ENCODE data around the gene ADAMTSL3. TPM values are rescaled to one million over a fixed set of nuclear protein-coding genes. Genes with fewer than 3 reads are reported as not detected.
A peak's percentile ranks its signal among the peaks of the same experiment; 100 is the strongest.

ADAMTSL3 gene
- total and polyA plus RNA-seq, 2 of the 4 experiments (the other 2 are of a cell fraction): under 0.01 to 0.02 TPM

DNA sequence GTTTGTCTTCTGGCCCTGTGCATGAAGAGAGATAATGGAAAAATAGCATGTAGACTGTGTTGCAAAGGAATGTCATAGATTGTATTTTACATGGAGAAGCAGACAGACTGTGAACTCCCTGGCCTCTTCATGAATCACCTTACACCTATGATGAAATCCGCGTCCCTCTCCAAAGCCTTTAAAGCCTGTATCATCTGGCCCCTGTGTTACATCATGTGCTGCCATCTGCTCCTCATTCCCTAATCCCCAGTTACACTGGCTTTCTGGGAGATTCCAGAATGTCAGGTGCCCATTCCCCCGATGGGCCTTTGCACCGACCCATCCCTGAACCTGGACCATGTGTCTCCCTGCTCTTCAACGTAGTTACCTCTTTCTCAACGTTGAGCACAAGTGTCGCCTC lies 190.8 kb downstream of the ADAMTSL3 start:
- Histone ChIP-seq H3K4me1 (ENCODE audit: control insufficient read depth, insufficient read depth, low read length) (peaks cover 21% of the 10 kb centered on the region), H4K20me1 (ENCODE audit: insufficient read depth, low read length) (no peaks in the 10 kb centered on the region), H4K5ac (ENCODE audit: low read depth, low read length) (peak overlapping the region; percentile 89), H3K9me1 (ENCODE audit: insufficient read depth, low read length) (0 out of 2 replicates have a peak, but pooled peaks cover 5% of the 10 kb centered on the region), H2AK5ac (ENCODE audit: low read depth, low read length) (peak overlapping the region; percentile 78), H2BK15ac (ENCODE audit: low read depth, low read length) (peak overlapping the region; percentile 17; the same call in 1 of the 3 replicates), H3K14ac (replicated peaks; ENCODE audit: low read depth, low read length) (peak overlapping the region; percentile 84), H3K36me3 (ENCODE audit: control insufficient read depth, insufficient read depth, low read length) (no peaks in the 10 kb centered on the region), H3K9me3 (ENCODE audit: control insufficient read depth, insufficient read depth, low read length) (no peaks in the 10 kb centered on the region), H4K91ac (ENCODE audit: insufficient read depth, low read depth, low read length) (no peak overlapping the region; the same call in 1 of the 2 replicates), H3K9ac (ENCODE audit: low read depth, low read length) (no peak overlapping the region), H3K23ac (ENCODE audit: low read depth, low read length) (no peak overlapping the region), H3K56ac (ENCODE audit: extremely low read depth, insufficient read depth, low read length) (no peak overlapping the region), H3K27ac (ENCODE audit: insufficient read depth, low read length) (peak overlapping the region; percentile 82; the same call in 1 of the 2 replicates), H2BK5ac (ENCODE audit: low read depth, low read length, poor library complexity, severe bottlenecking) (peak overlapping the region; percentile 76), H4K8ac (ENCODE audit: low read depth in 2 of 2, low read length in 2 of 2) (peak overlapping the region in 1 of 2 experiments; percentile 76; a peak in 2 of 4 replicates), H3K4me2 (ENCODE audit: low read depth, low read length) (no peak overlapping the region; the same call in 1 of the 2 replicates), H2BK20ac (ENCODE audit: low read depth, low read length) (peak overlapping the region; percentile 81; the same call in 1 of the 2 replicates), H3K79me1 (ENCODE audit: low read depth in 1 of 2, low read length in 2 of 2) (no peaks in the 10 kb centered on the region), H2AK9ac (replicated peaks; ENCODE audit: low read depth, low read length, poor library complexity) (no peak overlapping the region), H3K18ac (ENCODE audit: low read depth, low read length) (peak overlapping the region; percentile 93), H3K4ac (ENCODE audit: low read depth, low read length) (peak overlapping the region; percentile 78), H3K27me3 (ENCODE audit: control insufficient read depth, insufficient read depth, low read length) (no peaks in the 10 kb centered on the region), H3K4me3 (ENCODE audit: insufficient read depth, low read depth, low read length) (no peak overlapping the region), H2BK120ac (ENCODE audit: low read depth, low read length) (peak overlapping the region; percentile 78; the same call in 1 of the 2 replicates), H2AFZ (replicated peaks; ENCODE audit: low read length, poor library complexity) (peak overlapping the region; percentile 17)
- in situ Hi-C loops (cut with MboI; ENCODE audit: low sequenced_read_pairs) (no loop called here), intact Hi-C loops (cut with micrococcal nuclease) (loop anchor here (10.0 kb wide), 1 partner anchor 640 kb away; the partner anchor contains the start of gene HDGFL3), dilution Hi-C loops (cut with HindIII; ENCODE audit: low sequenced_read_pairs, unreplicated experiment) (no loop called here)
- TF ChIP-seq, protein P1, sequence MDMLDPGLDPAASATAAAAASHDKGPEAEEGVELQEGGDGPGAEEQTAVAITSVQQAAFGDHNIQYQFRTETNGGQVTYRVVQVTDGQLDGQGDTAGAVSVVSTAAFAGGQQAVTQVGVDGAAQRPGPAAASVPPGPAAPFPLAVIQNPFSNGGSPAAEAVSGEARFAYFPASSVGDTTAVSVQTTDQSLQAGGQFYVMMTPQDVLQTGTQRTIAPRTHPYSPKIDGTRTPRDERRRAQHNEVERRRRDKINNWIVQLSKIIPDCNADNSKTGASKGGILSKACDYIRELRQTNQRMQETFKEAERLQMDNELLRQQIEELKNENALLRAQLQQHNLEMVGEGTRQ (IDR thresholded peaks at IDR 0.05; ENCODE audit: low read depth, low read length): no peak
- TF ChIP-seq RCOR1 (IDR thresholded peaks at IDR 0.05; ENCODE audit: insufficient replicate concordance, low read length) (no peak), CEBPB (IDR thresholded peaks at IDR 0.05; ENCODE audit: low read depth, low read length) (peak; percentile 44)
- TF ChIP-seq, protein P2, sequence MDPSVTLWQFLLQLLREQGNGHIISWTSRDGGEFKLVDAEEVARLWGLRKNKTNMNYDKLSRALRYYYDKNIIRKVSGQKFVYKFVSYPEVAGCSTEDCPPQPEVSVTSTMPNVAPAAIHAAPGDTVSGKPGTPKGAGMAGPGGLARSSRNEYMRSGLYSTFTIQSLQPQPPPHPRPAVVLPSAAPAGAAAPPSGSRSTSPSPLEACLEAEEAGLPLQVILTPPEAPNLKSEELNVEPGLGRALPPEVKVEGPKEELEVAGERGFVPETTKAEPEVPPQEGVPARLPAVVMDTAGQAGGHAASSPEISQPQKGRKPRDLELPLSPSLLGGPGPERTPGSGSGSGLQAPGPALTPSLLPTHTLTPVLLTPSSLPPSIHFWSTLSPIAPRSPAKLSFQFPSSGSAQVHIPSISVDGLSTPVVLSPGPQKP (IDR thresholded peaks at IDR 0.05; ENCODE audit: borderline replicate concordance, low read depth, low read length): no peak
- peak; percentile 39 for DNase-seq
- WGBS, 2 experiments (ENCODE audit: extremely low coverage in 2 of 2, insufficient read length in 1 of 2): 93% methylated on average over 3 of the region's 7 CpGs; no CpG with 5 or more reads in 1 of the 2 experiments
- ATAC-seq (ENCODE audit: low read depth): no peak
- POLR2A ChIA-PET (ENCODE audit: unreplicated experiment): interaction anchor here (0.8 kb wide), 1 partner anchor 48 kb away, joined by 3 read pairs; no protein-coding TSS in a partner anchor
- no TSS peak for BruUV-seq (replicated peaks)
- CTCF ChIA-PET: no interaction called here
